Measurements from ENCODE around the gene FEZ2. TPM values are rescaled to one million over a fixed set of nuclear protein-coding genes. Genes with fewer than 3 reads are reported as not detected.

Gene FEZ2
- total and polyA plus RNA-seq, 2 donors from 2014 or later, result 46.4 to 48.3 TPM

DNA sequence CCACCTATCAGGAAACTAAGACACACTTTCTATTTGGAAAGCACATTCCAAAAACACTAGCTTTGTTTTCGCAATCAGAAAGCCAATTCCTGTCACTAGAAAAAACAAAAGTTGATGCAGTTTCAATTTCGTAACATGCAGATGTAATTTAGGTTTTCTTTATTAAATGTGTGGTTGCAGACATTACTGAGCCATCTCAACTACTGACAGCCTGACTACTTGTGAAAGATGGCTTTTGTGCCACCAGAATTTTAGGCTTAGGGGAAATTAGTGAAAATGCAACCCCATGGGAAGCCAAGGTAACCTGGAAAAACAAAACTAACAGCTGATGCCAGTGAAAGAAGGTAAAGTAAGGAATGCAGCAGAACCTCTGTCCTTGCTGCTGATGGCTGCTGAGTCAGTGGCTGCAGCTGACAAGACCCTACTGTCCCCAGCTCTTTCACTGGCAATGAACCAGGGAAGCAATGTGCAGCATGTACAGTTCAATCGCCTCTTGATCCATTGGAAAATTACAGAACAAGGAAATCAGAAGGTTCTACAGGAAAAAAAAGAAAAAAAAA is 34.9 kb downstream of the FEZ2 start:
- no peak overlapping the region for H3K27ac ChIP-seq (ENCODE audit: low read depth in 2 of 2, low read length in 2 of 2)
- FAIRE-seq (no peak), DNase-seq (no peak)
- H3K36me3 ChIP-seq (ENCODE audit: control insufficient read depth in 2 of 3, insufficient read depth in 3 of 3, low read length in 3 of 3), result peaks cover 0 to 12% (median 2%) of the 10 kb centered on the region in 3 donors
- intact Hi-C loops (cut with DNase I), result no loop called here
- no peaks in the 10 kb centered on the region for H3K9me3 ChIP-seq (ENCODE audit: control insufficient read depth in 2 of 3, insufficient read depth in 1 of 3, low read length in 3 of 3)
- H3K4me1 ChIP-seq (ENCODE audit: control insufficient read depth in 2 of 3, insufficient read depth in 2 of 3, low read depth in 1 of 3, low read length in 3 of 3), result peaks cover 0 to 10% (median 2%) of the 10 kb centered on the region in 3 donors
- peak overlapping the region in 1 of 3 donors; percentile 15 for H3K4me3 ChIP-seq (ENCODE audit: low read length in 3 of 3)
- TF ChIP-seq, protein P1, sequence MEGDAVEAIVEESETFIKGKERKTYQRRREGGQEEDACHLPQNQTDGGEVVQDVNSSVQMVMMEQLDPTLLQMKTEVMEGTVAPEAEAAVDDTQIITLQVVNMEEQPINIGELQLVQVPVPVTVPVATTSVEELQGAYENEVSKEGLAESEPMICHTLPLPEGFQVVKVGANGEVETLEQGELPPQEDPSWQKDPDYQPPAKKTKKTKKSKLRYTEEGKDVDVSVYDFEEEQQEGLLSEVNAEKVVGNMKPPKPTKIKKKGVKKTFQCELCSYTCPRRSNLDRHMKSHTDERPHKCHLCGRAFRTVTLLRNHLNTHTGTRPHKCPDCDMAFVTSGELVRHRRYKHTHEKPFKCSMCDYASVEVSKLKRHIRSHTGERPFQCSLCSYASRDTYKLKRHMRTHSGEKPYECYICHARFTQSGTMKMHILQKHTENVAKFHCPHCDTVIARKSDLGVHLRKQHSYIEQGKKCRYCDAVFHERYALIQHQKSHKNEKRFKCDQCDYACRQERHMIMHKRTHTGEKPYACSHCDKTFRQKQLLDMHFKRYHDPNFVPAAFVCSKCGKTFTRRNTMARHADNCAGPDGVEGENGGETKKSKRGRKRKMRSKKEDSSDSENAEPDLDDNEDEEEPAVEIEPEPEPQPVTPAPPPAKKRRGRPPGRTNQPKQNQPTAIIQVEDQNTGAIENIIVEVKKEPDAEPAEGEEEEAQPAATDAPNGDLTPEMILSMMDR (IDR thresholded peaks at IDR 0.05; ENCODE audit: borderline replicate concordance, extremely low read depth, insufficient read depth), result no peak
- H3K9ac ChIP-seq (ENCODE audit: low read length in 3 of 3), result no peak overlapping the region
- H3K27me3 ChIP-seq (ENCODE audit: control insufficient read depth, insufficient read depth, low read length), result no peaks in the 10 kb centered on the region

DNA sequence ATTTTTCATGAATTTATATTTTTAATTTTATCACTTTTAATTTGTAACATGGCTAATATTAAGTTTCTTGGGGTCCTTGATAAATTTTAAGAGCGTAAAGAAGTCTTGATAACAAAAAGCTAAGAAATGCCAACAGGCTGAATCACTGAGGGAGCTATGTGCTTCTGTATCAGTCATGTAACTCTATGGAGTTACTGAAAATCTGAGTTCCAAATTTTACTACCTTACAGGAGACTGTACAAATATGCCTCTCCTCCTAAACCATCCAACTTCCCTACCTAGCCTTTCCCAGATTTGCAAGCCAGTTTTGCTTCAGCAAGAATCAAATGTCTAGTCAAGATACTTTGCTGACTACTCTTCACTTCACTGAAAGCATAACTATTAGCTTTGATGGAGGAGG is 35.7 kb downstream of the FEZ2 start:
- H3K4me3 ChIP-seq (ENCODE audit: low read length in 3 of 3), result no peak overlapping the region
- H3K4me1 ChIP-seq (ENCODE audit: control insufficient read depth in 2 of 3, insufficient read depth in 2 of 3, low read depth in 1 of 3, low read length in 3 of 3), result peaks cover 0 to 10% (median 2%) of the 10 kb centered on the region in 3 donors
- intact Hi-C loops (cut with DNase I), result no loop called here
- FAIRE-seq, result no peak
- H3K9ac ChIP-seq (ENCODE audit: low read length in 3 of 3), result no peak overlapping the region
- TF ChIP-seq, protein P1 (IDR thresholded peaks at IDR 0.05; ENCODE audit: borderline replicate concordance, extremely low read depth, insufficient read depth), result no peak
- no peaks in the 10 kb centered on the region for H3K27me3 ChIP-seq (ENCODE audit: control insufficient read depth, insufficient read depth, low read length)
- no peak overlapping the region for H3K27ac ChIP-seq (ENCODE audit: low read depth in 2 of 2, low read length in 2 of 2)
- H3K9me3 ChIP-seq (ENCODE audit: control insufficient read depth in 2 of 3, insufficient read depth in 1 of 3, low read length in 3 of 3), result no peaks in the 10 kb centered on the region
- no peak for DNase-seq
- peaks cover 0 to 12% (median 2%) of the 10 kb centered on the region in 3 donors for H3K36me3 ChIP-seq (ENCODE audit: control insufficient read depth in 2 of 3, insufficient read depth in 3 of 3, low read length in 3 of 3)

DNA sequence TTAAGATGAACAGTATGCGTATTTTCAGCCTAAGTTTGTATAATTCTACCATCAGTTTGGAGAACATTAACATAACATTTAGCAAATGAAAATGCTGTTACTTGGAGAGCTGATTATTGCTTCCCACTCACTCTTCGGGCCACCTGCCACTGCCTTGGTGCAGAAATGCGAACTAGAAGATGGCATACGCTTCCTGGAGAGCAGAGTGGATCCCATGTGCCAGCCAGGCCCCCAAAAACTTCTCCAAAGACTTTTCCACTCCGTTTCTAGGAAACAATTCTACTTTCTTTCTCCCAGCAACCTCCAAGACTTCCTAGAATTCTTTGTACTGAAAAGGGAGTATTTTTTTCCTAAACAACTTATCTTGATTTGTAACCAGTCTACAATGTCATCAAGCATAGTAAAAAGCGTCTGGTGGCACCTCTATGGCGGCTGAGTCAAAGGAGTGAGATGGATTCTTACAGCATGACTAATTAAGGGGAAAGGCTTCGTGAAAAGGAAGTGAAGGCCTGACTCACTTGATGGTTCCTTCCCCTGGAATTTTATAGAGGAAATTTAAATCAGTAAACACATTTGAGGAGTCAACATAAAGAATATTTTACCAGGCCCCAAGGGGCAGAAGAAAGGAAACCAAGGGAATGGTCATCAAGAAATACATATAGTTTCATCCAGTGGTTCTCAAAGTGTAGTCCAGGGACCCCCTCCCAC is 36.6 kb downstream of the FEZ2 start:
- Histone ChIP-seq H3K4me1 (ENCODE audit: control insufficient read depth in 2 of 3, insufficient read depth in 2 of 3, low read depth in 1 of 3, low read length in 3 of 3) (peaks cover 0 to 10% (median 2%) of the 10 kb centered on the region in 3 donors), H3K36me3 (ENCODE audit: control insufficient read depth in 2 of 3, insufficient read depth in 3 of 3, low read length in 3 of 3) (peaks cover 0 to 11% (median 2%) of the 10 kb centered on the region in 3 donors), H3K27me3 (ENCODE audit: control insufficient read depth, insufficient read depth, low read length) (no peaks in the 10 kb centered on the region), H3K27ac (ENCODE audit: low read depth in 2 of 2, low read length in 2 of 2) (peak overlapping the region in 1 of 2 donors; percentile 26), H3K9ac (ENCODE audit: low read length in 3 of 3) (no peak overlapping the region), H3K4me3 (ENCODE audit: low read length in 3 of 3) (no peak overlapping the region), H3K9me3 (ENCODE audit: control insufficient read depth in 2 of 3, insufficient read depth in 1 of 3, low read length in 3 of 3) (no peaks in the 10 kb centered on the region)
- intact Hi-C loops (cut with DNase I), result no loop called here
- DNase-seq (peak in 2 of 5 donors; percentile 26 to 75), FAIRE-seq (peak; percentile 66)
- TF ChIP-seq, protein P1 (IDR thresholded peaks at IDR 0.05; ENCODE audit: borderline replicate concordance, extremely low read depth, insufficient read depth), result no peak
